Nephron progenitor cell (in vitro differentiated cells): ENCODE measurements around the gene TRIM50.
A peak's percentile ranks its signal among the peaks of the same experiment; 100 is the strongest.

Experiments used
- DNase-seq: peaks from one replicate; pipeline ENCODE4 v3.0.0; 2021
- H3K27ac Mint-ChIP-seq: 2 replicates; pipeline ENCODE4 v1.8.0; 2021; ENCODE audit warnings: mild to moderate bottlenecking, moderate library complexity, mixed read lengths
- H3K27me3 Mint-ChIP-seq: 2 replicates; pipeline ENCODE4 v1.8.0; 2021; ENCODE audit warnings: mild to moderate bottlenecking, low read depth, mixed read lengths; ENCODE audit not compliant: poor library complexity
- H3K36me3 Mint-ChIP-seq: 2 replicates; pipeline ENCODE4 v1.8.0; 2021; ENCODE audit warnings: low read depth, mixed read lengths
- H3K4me1 Mint-ChIP-seq: 2 replicates; pipeline ENCODE4 v1.8.0; 2021; ENCODE audit warnings: mixed read lengths
- H3K4me3 Mint-ChIP-seq: 2 replicates; pipeline ENCODE4 v1.8.0; 2021; ENCODE audit warnings: mild to moderate bottlenecking, moderate library complexity, mixed read lengths
- H3K9me3 Mint-ChIP-seq: 2 replicates; pipeline ENCODE4 v1.8.0; 2021; ENCODE audit warnings: mild to moderate bottlenecking, moderate library complexity, mixed read lengths
- TF ChIP-seq, protein P1 (sequence below): fragments of 200-600 bp; sonication (generic); IDR thresholded peaks from 2 replicates; pipeline ENCODE4 v1.5.0; 2021; ENCODE audit warnings: antibody characterized with exemption

TRIM50 gene

DNA sequence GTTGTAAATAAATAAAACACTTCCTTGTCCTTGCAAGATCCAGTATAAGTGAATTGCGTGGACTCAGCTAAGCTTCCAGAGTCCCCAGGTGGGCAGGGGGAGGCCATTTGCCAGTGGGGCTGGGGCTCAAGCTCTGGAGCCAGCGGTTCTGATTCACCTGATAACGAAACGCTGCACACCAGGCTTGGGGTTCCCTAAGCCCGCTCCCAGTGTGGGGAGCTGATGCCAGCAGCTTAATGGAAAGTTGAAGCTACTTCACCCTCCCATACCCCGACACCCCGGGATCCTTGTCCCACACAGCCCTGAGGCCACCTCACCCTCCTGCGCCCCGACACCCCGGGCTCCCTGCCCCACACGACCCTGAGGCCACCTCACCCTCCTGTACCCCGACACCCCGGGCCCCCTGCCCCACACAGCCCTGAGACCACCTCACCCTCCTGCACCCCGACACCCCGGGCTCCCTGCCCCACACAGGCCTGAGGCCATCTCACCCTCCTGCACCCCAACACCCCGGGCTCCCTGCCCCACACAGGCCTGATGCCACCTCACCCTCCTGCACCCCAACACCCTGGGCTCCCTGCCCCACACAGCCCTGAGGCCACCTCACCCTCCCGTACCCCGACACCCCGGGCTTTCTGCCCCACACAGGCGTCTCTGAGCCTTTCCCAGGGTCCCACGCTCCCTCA, 30.9 kb upstream of the TRIM50 start:
- TF ChIP-seq, protein P1, sequence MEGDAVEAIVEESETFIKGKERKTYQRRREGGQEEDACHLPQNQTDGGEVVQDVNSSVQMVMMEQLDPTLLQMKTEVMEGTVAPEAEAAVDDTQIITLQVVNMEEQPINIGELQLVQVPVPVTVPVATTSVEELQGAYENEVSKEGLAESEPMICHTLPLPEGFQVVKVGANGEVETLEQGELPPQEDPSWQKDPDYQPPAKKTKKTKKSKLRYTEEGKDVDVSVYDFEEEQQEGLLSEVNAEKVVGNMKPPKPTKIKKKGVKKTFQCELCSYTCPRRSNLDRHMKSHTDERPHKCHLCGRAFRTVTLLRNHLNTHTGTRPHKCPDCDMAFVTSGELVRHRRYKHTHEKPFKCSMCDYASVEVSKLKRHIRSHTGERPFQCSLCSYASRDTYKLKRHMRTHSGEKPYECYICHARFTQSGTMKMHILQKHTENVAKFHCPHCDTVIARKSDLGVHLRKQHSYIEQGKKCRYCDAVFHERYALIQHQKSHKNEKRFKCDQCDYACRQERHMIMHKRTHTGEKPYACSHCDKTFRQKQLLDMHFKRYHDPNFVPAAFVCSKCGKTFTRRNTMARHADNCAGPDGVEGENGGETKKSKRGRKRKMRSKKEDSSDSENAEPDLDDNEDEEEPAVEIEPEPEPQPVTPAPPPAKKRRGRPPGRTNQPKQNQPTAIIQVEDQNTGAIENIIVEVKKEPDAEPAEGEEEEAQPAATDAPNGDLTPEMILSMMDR = no peak
- H3K4me3 Mint-ChIP-seq = no peak overlapping the region
- peak overlapping the region; percentile 96 for H3K27ac Mint-ChIP-seq
- DNase-seq = no peak
- H3K9me3 Mint-ChIP-seq = peaks cover 3% of the 10 kb centered on the region
- no peaks in the 10 kb centered on the region for H3K36me3 Mint-ChIP-seq
- H3K4me1 Mint-ChIP-seq = peaks cover 32% of the 10 kb centered on the region
- H3K27me3 Mint-ChIP-seq = peaks cover 8% of the 10 kb centered on the region

DNA sequence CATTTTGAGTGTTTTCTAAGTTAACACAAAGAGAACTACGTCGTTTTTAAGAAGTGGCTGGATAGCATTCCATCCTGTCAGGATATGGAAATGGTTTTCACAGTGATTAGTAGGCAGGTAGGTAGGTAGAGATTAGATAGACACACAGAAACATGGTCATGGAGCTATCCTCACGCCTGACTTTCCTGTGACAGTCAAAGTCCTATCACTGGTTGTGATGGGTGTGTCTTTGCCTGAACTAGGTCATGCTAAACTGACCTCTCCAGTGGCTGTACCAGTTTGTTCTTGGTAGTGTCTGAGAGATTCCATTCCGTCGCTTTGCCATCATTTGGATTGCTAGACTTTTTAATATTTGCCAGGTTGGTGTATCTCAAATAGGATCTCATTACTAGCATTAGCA, 28.3 kb upstream of the TRIM50 start:
- Mint-ChIP-seq H3K27ac (no peak overlapping the region), H3K36me3 (peaks cover 11% of the 10 kb centered on the region), H3K27me3 (peaks cover 11% of the 10 kb centered on the region), H3K4me3 (no peak overlapping the region), H3K9me3 (peaks cover 22% of the 10 kb centered on the region), H3K4me1 (peaks cover 35% of the 10 kb centered on the region)
- no peak for DNase-seq
- TF ChIP-seq, protein P1 = no peak

DNA sequence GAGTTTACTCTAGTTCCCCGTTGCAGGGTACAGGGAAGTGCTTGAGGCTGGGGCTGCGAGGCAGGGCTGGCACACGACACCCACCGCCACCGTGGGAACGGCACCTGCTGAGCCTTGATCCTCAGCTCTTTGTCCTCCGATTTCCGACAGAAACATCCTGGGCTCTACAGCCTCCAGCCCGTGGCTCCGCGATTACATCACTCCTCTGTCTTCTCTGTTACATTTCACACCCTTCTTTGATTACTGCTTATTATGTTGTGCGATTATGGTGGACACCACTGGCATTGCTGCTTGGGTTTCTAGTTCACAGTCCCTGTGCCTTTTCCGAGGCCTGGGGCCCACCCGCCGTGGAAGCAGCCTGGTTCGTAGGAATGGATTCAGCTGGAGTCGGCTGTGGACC, 26.9 kb upstream of the TRIM50 start:
- Mint-ChIP-seq H3K27ac (no peak overlapping the region), H3K4me3 (peak overlapping the region; percentile 5)
- TF ChIP-seq, protein P1 = no peak

DNA sequence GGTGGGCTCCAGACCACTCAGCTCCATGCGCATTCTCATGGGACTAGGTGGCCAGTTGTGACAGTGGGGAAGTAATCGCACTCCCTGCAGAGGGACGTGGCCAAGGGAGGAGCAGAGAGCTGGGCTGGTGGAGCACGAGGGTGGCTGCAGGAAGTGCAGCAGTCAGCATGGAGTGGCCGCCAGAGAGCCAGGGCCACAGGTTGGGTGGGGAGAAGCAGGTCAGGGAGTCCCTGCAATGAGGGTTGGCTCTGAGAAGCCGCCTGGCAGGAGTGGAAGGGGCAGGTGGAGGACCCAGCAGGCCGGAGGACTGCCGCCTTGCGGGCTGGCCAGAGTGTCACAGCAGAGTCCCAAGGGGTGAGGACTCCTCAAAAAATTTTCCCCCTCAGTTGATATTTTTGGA, 26.3 kb upstream of the TRIM50 start:
- Mint-ChIP-seq H3K27me3 (peaks cover 11% of the 10 kb centered on the region), H3K36me3 (peaks cover 11% of the 10 kb centered on the region), H3K4me3 (no peak overlapping the region), H3K27ac (peak overlapping the region; percentile 57), H3K4me1 (peaks cover 44% of the 10 kb centered on the region), H3K9me3 (peaks cover 22% of the 10 kb centered on the region)
- TF ChIP-seq, protein P1 = no peak
- DNase-seq = no peak

More for the DNA sequence above, 26.9 kb upstream of the TRIM50 start:
- DNase-seq = no peak
- Mint-ChIP-seq H3K9me3 (peaks cover 22% of the 10 kb centered on the region), H3K36me3 (peaks cover 11% of the 10 kb centered on the region), H3K4me1 (peaks cover 47% of the 10 kb centered on the region), H3K27me3 (peaks cover 11% of the 10 kb centered on the region)

DNA sequence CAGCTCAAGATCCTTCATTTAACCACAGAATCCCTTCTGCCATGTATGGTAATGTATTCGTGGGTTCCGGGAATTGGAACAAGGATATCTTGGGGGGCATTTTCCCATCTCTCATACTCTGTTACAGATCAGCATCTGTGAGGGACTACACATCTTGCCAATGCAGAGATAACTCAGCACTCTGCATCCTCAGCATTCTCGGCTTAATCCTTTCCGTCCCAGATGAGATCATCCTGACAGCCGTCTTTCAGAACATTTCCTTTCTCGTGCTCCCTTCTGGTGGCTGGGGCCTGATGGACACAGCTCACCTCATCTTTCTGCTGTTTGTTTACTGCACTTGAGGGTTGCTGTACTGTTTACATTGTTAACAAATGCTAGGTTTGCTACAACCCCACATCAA, 25.4 kb upstream of the TRIM50 start:
- Mint-ChIP-seq H3K36me3 (peaks cover 11% of the 10 kb centered on the region), H3K27me3 (peaks cover 11% of the 10 kb centered on the region), H3K4me3 (no peak overlapping the region), H3K4me1 (peaks cover 38% of the 10 kb centered on the region), H3K9me3 (peaks cover 25% of the 10 kb centered on the region), H3K27ac (no peak overlapping the region)
- TF ChIP-seq, protein P1 = no peak
- DNase-seq = no peak

DNA sequence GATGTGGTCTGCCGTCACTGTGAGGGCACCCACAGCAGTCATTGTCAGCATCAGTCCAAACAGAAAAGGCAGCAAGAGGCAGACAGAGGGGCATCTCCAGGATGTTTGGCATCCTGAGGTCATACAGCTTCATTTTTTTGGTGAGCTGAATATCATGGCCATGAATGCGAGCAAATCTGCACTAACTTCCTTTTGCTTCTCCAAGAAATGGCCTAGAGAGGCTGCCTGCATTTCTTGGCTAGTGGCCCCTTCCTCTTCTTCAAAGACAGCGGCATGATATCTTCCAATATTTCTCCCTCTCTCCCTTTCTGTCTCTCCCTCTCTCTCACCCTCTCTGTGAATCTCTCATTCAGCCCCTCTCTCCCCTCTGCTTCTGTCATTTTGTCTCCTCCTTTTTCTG, 24.9 kb upstream of the TRIM50 start:
- H3K27me3 Mint-ChIP-seq = peaks cover 11% of the 10 kb centered on the region
- no peak for DNase-seq
- no peak overlapping the region for H3K4me3 Mint-ChIP-seq
- peaks cover 34% of the 10 kb centered on the region for H3K4me1 Mint-ChIP-seq
- no peak overlapping the region for H3K27ac Mint-ChIP-seq
- TF ChIP-seq, protein P1 = no peak
- peaks cover 25% of the 10 kb centered on the region for H3K9me3 Mint-ChIP-seq
- H3K36me3 Mint-ChIP-seq = peaks cover 11% of the 10 kb centered on the region
